Right lung (tissue), 5 donors: Measurements from ENCODE around the gene SH3BP4. TPM values are rescaled to one million over a fixed set of nuclear protein-coding genes. Genes with fewer than 3 reads are reported as not detected.

Source experiments
- DNase-seq, 2 donors: peaks; one replicate each; pipeline ENCODE4 v3.0.0-alpha.2; 2013
- polyA plus RNA-seq, 5 donors: library from polyadenylated mRNA; unstranded; fragments of 120-200 nt; gene quantifications; one replicate each; pipeline versions ENCODE4 v1.2.1 to v1.2.3, GENCODE V29; 2013; ENCODE audit warnings: inconsistent platforms in 1 of 5, low replicate concordance in 1 of 5; ENCODE audit not compliant: insufficient read length in 5 of 5, insufficient read depth in 1 of 5

SH3BP4 gene
- polyA plus RNA-seq, 5 donors: 24.7 to 30.0 (median 27.9) TPM

DNA sequence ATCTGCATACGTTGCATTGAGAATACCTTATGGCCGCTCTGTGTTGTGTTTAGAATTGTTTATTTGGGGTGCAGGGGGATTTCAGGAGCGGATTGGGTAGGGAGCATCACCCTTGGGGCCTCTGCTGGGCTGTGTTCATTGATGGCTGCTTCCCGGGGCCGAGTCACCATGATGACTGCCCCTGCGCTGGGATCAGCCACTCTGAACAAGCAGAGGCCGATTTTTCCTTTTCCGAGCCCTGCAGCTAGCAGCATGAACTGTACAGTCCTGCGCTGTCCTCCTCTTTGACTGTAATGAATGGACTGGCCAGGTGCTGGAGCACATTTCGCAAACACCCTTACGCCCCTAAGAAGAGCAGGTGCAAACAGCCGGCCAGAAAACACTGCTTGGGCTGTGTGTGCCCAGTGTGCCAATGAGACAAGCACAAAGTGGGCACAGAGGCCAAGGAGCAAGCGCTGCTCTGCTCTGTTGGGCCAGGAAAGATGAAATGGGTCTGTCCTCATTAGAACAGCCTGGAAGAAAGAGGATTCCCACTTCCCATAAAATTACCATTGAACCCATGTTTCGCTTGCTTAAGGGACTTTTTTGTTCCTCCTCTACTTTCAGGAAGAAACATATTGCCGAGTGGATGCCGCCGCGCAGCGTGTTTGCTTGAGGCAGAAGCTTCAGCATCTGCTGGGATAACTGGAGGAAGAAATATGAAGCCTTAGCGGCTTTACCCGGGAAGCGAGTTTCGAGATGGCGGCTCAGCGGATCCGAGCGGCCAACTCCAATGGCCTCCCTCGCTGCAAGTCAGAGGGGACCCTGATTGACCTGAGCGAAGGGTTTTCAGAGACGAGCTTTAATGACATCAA lies 82.7 kb downstream of the SH3BP4 start:
- DNase-seq: no peak

DNA sequence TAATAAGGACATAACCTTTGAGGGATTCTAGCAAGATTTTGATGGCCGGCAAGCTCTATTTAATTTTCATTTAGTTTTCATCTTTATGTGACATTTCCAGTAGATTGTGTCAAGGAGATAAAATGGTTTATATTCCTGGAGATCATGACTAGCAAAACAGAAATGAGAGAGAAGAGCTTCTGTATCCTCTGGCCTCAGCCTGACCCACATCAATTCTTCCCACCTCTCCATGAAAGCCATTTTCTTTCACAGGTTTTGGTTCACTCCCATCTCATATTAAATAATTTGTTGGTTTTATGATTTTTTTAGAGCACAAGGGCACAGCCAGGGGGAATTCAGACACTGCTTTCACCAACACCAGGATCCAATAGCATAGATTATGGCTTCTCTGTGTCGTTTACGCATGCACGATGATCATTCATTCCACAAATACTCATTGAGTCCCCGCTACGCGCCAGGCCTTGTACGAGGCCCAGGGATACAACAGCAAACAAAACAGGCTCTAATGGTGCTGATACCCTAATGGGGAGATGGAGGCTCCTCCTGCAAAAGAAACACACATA lies 85.9 kb downstream of the SH3BP4 start:
- DNase-seq: no peak

DNA sequence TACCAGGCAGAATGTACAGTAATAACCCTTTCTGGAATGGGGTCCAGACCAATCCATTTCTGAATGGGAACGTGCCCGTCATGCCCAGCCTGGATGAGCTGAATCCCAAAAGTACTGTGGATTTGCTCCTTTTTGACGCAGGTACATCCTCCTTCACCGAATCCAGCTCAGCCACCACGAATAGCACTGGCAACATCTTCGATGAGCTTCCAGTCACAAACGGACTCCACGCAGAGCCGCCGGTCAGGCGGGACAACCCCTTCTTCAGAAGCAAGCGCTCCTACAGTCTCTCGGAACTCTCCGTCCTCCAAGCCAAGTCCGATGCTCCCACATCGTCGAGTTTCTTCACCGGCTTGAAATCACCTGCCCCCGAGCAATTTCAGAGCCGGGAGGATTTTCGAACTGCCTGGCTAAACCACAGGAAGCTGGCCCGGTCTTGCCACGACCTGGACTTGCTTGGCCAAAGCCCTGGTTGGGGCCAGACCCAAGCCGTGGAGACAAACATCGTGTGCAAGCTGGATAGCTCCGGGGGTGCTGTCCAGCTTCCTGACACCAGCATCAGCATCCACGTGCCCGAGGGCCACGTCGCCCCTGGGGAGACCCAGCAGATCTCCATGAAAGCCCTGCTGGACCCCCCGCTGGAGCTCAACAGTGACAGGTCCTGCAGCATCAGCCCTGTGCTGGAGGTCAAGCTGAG lies 89.6 kb downstream of the SH3BP4 start:
- DNase-seq: no peak

- DNase-seq: no peak
Measured at GRCh38 chr2:235041918-235042575, 90.2 kb downstream of the SH3BP4 start.

- no peak for DNase-seq
Measured at GRCh38 chr2:235042576-235043515, 91.0 kb downstream of the SH3BP4 start.

- no peak for DNase-seq
Measured at GRCh38 chr2:235043762-235044500, 92.1 kb downstream of the SH3BP4 start.

DNA sequence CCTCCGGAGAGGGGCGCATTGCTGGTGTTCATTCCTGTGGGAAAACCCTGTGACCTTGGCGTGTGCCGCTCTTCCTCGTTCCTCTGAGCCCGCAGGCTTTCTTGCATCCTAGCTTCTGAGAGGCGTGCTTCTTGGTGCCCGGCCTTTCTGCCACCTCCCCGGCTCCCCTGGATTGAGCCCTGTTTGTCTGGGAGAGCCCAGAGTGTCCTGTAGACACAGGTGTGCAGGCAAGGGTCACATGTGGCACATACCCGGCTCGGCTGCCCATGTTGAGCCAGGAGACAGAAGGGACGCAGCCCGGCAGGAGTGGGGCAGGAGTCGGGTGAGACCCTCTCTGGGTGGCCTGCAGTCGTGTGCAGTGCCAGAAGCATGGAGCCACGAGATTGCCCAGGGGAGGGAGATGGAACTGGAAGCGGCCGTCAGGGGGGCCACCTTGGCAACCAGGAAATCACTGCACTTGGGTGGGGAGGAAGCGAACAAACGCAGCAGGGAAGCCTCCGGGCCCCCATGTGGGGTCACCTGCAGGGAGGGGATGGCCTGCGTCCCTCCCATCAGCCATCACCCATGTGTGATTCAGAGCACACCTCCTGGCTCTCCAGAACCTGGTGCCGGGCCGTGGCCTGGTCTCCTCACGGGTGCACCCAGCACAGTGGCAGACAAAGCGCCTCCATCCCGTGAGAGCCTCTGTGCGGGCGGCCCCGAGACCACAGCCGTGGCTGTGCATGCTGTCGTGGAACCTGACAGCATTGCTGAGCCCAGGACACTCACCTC lies 92.9 kb downstream of the SH3BP4 start:
- no peak for DNase-seq

GRCh38 chr2:235045336-235045972 lies 93.6 kb downstream of the SH3BP4 start:
- DNase-seq: no peak

DNA sequence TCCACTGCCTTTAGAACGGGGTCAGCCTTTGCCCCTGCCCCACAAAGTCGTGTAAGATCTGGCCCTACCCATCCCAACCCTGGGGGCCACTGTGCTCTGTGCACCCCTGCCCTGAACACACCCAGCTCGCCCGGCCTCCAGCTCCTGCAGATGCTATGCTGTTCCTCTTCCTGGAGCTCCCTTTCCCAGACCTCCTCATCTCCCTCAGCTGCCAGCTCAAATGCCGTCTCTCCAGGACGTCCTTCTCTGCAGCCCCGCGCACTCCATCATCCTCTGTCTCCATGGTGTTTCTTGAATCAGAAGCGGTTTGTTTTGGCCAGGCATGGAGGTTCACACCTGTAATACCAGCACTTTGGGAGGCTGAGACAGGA lies 94.1 kb downstream of the SH3BP4 start:
- DNase-seq: no peak

DNA sequence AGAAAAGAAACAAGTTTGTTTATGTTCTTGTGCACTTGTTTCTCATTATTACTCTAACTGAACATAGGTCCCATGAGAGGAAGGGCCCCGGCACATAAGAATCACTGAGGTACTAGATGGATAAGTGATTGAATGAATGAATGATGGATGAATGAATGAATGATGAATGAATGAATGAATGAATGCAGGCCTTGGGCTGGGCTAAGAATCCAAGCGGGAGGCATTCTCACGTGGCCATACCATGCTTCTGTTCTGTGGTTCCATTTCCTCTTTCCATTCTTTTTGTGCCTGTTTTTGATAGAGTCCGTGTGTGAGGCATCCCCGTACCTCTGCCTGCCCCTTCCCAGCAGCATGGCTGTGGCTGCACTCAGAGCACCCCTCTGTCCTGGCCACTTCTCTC lies 94.8 kb downstream of the SH3BP4 start:
- DNase-seq: no peak

DNA sequence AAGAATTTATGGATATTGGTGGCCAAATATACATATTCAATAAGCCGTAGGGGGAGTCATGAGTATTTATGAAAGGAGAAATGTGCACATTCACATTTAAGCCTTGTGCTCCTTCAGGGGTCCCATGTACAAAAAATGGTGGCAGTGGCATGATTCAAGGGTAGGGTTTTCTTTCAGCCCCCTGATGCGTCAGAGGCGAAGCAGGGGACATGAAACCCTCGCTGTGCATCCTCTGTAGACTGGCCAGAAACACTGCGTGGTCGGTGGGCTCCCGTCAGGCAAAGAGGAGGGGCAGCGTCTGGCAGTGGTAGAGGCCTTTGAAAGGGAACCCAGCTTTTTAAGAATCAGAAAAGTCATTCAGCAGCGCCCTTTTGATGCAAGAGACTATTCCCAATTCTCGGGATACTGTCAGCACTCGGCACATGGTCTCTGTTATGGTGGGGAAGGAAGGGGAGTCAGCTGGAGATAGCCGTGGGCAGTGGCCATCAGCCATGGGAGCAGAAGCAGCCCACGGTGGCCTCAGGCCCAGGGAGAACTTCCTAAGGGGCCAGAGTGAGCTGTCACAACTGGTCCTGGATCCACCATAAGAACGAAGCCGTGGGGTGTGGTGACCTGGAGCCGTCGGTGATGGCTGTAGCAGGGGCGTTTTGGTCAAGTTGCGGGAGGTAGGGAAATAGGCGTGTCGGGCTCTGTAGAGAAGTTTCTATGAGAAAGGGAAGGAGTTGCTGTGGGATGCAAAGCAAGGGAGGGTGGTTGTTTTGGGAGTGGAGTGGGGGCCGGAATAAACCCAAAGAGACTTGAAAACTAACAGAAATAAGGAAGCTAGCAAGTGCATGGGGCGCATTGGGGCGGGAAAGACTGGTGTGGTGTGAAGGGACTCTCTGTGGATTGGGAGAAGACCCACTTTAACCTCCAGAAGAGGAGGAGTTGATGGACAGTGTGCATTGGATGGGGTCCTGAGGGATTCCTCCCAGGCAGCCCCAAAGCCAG lies 95.6 kb downstream of the SH3BP4 start:
- DNase-seq: no peak

GRCh38 chr2:235048549-235048948 lies 96.7 kb downstream of the SH3BP4 start:
- no peak for DNase-seq

GRCh38 chr2:235049069-235049468 lies 97.3 kb downstream of the SH3BP4 start:
- DNase-seq: no peak

DNA sequence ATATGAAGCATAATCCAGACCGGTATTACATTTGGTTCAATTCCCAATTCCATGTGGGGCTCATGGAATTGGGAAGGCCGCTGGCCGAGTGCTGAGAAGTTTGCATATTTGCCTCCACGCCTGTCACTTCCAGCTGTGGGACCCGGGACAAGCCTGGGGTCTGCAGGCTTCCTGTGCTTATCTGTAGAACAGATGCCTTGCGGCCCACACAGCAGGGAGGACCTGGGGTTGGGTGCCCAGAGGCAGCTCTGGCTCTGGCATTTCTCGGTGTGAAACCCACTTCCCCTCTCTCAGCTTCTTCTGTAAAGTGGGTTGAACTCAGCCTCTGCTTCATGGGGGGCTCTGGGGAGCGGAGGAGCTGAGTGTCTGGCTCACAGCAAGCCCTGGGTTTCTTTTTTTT lies 97.9 kb downstream of the SH3BP4 start:
- no peak for DNase-seq

DNA sequence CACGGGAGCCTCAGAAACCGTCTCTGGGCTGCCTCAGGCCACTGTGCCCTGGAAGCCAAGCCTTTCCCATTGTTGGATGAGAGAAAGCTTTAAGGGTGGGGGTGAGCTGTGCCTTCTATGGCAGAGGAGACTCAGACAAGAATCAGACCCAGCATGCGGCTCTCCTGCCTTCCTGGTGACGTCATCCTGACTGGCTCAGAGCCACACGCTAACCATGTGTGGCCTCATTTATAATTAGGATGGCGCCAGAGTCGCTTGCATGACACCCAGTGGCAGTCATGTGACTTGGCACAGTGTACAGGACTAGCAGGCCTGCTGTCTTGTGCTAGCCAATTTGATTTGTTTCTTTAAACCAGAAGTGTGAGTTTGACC lies 99.1 kb downstream of the SH3BP4 start:
- DNase-seq: peak; percentile 93 to 95

DNA sequence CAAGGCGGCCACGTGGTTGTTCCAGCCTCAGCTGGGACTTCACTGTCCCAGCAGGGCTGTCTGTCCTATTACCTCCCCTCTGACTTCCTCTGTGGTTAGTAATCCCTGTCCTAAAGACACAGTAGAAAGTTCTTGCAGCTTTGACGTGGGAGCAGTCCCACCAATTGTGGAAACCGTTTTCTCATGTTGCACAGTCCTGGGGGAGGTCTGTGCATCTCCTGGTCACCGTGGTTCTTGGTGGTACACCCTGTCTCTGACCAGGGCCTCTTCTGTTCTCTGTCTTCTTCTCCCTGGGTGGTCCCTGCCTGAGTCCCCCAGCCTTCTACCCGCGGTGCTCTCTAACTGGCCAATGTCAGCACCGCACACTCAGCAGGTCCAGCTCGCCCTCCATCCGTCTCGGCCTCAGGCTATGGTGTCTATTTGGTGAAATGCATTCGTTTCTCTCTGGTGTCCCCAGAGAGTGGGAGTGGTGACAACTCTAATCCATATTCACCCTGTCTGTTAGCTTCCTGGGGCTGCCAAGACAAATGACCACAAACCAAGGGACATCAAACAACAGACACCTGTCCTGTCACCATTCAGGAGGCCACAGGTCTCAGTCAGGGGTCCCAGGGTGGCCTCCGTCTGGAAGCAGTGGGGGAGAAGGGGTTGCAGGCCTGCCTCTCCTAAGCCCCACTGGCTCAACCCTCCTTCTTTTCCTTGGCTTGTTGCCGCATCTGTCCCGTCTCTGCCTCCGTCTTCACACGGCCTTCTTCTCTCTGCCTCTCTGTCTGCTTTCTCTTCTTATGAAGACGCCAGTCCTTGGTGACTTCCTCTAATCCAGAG lies 99.8 kb downstream of the SH3BP4 start:
- no peak for DNase-seq
